Panc1 (cell line): Measurements from ENCODE around the gene AMN. TPM values are rescaled to one million over a fixed set of nuclear protein-coding genes. Genes with fewer than 3 reads are reported as not detected.

ENCODE experiments used
- ATAC-seq: fragments of 200-7000 bp; cut with Tn5 transposase; 2 replicates; pipeline ENCODE4 v1.9.1; 2020; ENCODE audit warnings: mild to moderate bottlenecking, moderate library complexity
- BruUV-seq: library from RNA; stranded (reverse); fragments of 400-500 nt; replicated peaks from 2 replicates; lab custom pipeline; 2021; lab: Mats Ljungman, UMichigan
- CTCF ChIA-PET: fragments of 300-600 bp; sonication (Branson Sonifier 250); formaldehyde crosslinking; loops from one replicate; lab custom pipeline; 2022; ENCODE audit warnings: antibody characterized with exemption; lab: Charles Lee
- POLR2A ChIA-PET: fragments of 300-600 bp; sonication (Branson Sonifier 250); formaldehyde crosslinking; loops from one replicate; lab custom pipeline; 2022; ENCODE audit warnings: antibody characterized with exemption; lab: Charles Lee
- DNase-seq: peaks from one replicate; pipeline ENCODE4 v3.0.0-alpha.2; 2010; ENCODE audit warnings: low read depth, low spot score
- H3K27ac ChIP-seq: 2 replicates; pipeline ENCODE4 v1.5.1; 2011; ENCODE audit warnings: mild to moderate bottlenecking, low read length, inconsistent platforms
- H3K27me3 ChIP-seq: fragments of 200-500 bp; sonication (Bioruptor generic); 2 replicates; pipeline ENCODE4 v1.6.0; 2014; ENCODE audit warnings: low read length, inconsistent platforms; ENCODE audit not compliant: control insufficient read depth, insufficient read depth
- H3K36me3 ChIP-seq: fragments of 200-500 bp; sonication (Bioruptor generic); 2 replicates; pipeline ENCODE4 v1.5.1; 2014; ENCODE audit warnings: inconsistent platforms, mild to moderate bottlenecking, low read length, moderate library complexity; ENCODE audit not compliant: control insufficient read depth, insufficient read depth
- H3K4me1 ChIP-seq: 2 replicates; pipeline ENCODE4 v1.5.1; 2011; ENCODE audit warnings: inconsistent platforms, mild to moderate bottlenecking, low read length, moderate library complexity; ENCODE audit not compliant: control insufficient read depth, insufficient read depth
- H3K4me3 ChIP-seq, 2 experiments: 2 replicates each; pipeline ENCODE4 v1.5.1; 2011 to 2012; ENCODE audit warnings: low read depth in 2 of 2, low read length in 2 of 2, mild to moderate bottlenecking in 2 of 2, inconsistent platforms in 1 of 2, moderate library complexity in 1 of 2
- H3K9me3 ChIP-seq: fragments of 200-500 bp; sonication (Bioruptor generic); 2 replicates; pipeline ENCODE4 v1.5.1; 2014; ENCODE audit warnings: low read depth, mild to moderate bottlenecking, inconsistent platforms, low read length, moderate library complexity; ENCODE audit not compliant: control insufficient read depth, insufficient read depth
- POLR2AphosphoS5 ChIP-seq: IDR thresholded peaks from 2 replicates; pipeline ENCODE4 v1.6.1; 2012; ENCODE audit warnings: mild to moderate bottlenecking, low read depth, low read length, moderate library complexity
- SIN3A ChIP-seq: IDR thresholded peaks from 2 replicates; pipeline ENCODE4 v1.6.1; 2012; ENCODE audit warnings: low read depth, mild to moderate bottlenecking, low read length, moderate library complexity, borderline replicate concordance; ENCODE audit not compliant: insufficient read depth
- TCF7L2 ChIP-seq: IDR thresholded peaks from 2 replicates; pipeline ENCODE4 v1.6.1; 2011; ENCODE audit warnings: mild to moderate bottlenecking, low read depth, low read length, inconsistent platforms
- in situ Hi-C: cut with HindIII; loops from 2 replicates; pipeline ENCODE4 v1.10.0; 2016; ENCODE audit warnings: low sequenced_read_pairs, low pct_unique_long_range_greater_than_20kb
- intact Hi-C: fragments of 100-400 bp; cut with micrococcal nuclease; formaldehyde crosslinking; loops from one replicate; pipeline ENCODE4 v1.10.0; 2022; ENCODE audit not compliant: unreplicated experiment
- total RNA-seq: library from RNA; stranded (reverse); gene quantifications from one replicate; pipeline ENCODE4 v1.2.1, GENCODE V29; 2021; ENCODE audit not compliant: unreplicated experiment
- TF ChIP-seq, protein P1 (sequence below), 2 experiments: IDR thresholded peaks; 2 replicates each; pipeline ENCODE4 v1.6.1; 2011 to 2012; ENCODE audit warnings: low read depth in 2 of 2, control low read depth in 1 of 2, low read length in 1 of 2, mild to moderate bottlenecking in 1 of 2, moderate library complexity in 1 of 2; ENCODE audit not compliant: insufficient read depth in 1 of 2
- TF ChIP-seq, protein P2 (sequence below): fragments of 450-650 bp; IDR thresholded peaks from 2 replicates; pipeline ENCODE4 v1.5.1; 2017; ENCODE audit warnings: mild to moderate bottlenecking

Gene AMN
- total RNA-seq, 1 experiment from 2014 or later = 0.44 TPM

DNA sequence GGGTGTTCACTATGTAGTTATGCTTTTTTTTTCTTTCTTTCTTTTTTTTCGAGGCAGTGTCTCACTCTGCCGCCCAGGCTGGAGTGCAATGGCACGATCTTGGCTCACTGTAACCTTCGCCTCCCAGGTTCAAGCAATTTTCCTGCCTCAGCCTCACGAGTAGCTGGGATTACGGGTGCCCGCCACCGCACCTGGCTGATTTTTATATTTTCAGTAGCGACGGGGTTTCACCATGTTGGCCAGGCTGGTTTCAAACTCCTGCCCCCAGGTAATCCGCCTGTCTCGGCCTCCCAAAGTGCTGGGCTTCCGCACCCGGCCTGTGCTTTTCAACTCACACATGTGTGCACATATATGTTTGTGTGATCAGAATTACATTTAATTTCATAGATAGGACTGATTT, 38.9 kb upstream of the AMN start:
- no peaks in the 10 kb centered on the region for H3K4me1 ChIP-seq
- H3K27ac ChIP-seq = no peak overlapping the region
- H3K27me3 ChIP-seq = no peaks in the 10 kb centered on the region
- ATAC-seq (no peak), DNase-seq (no peak)
- intact Hi-C loops (no loop called here), in situ Hi-C loops (no loop called here)
- no peaks in the 10 kb centered on the region for H3K9me3 ChIP-seq
- no TSS peak for BruUV-seq
- POLR2A ChIA-PET = no interaction called here
- TF ChIP-seq, protein P1, sequence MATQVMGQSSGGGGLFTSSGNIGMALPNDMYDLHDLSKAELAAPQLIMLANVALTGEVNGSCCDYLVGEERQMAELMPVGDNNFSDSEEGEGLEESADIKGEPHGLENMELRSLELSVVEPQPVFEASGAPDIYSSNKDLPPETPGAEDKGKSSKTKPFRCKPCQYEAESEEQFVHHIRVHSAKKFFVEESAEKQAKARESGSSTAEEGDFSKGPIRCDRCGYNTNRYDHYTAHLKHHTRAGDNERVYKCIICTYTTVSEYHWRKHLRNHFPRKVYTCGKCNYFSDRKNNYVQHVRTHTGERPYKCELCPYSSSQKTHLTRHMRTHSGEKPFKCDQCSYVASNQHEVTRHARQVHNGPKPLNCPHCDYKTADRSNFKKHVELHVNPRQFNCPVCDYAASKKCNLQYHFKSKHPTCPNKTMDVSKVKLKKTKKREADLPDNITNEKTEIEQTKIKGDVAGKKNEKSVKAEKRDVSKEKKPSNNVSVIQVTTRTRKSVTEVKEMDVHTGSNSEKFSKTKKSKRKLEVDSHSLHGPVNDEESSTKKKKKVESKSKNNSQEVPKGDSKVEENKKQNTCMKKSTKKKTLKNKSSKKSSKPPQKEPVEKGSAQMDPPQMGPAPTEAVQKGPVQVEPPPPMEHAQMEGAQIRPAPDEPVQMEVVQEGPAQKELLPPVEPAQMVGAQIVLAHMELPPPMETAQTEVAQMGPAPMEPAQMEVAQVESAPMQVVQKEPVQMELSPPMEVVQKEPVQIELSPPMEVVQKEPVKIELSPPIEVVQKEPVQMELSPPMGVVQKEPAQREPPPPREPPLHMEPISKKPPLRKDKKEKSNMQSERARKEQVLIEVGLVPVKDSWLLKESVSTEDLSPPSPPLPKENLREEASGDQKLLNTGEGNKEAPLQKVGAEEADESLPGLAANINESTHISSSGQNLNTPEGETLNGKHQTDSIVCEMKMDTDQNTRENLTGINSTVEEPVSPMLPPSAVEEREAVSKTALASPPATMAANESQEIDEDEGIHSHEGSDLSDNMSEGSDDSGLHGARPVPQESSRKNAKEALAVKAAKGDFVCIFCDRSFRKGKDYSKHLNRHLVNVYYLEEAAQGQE (IDR thresholded peaks at IDR 0.05; ENCODE audit: insufficient read depth in 1 of 2, low read depth in 2 of 2, low read length in 1 of 2) = no peak
- no peak for TF ChIP-seq TCF7L2
- no peak for TF ChIP-seq POLR2AphosphoS5
- TF ChIP-seq, protein P2, sequence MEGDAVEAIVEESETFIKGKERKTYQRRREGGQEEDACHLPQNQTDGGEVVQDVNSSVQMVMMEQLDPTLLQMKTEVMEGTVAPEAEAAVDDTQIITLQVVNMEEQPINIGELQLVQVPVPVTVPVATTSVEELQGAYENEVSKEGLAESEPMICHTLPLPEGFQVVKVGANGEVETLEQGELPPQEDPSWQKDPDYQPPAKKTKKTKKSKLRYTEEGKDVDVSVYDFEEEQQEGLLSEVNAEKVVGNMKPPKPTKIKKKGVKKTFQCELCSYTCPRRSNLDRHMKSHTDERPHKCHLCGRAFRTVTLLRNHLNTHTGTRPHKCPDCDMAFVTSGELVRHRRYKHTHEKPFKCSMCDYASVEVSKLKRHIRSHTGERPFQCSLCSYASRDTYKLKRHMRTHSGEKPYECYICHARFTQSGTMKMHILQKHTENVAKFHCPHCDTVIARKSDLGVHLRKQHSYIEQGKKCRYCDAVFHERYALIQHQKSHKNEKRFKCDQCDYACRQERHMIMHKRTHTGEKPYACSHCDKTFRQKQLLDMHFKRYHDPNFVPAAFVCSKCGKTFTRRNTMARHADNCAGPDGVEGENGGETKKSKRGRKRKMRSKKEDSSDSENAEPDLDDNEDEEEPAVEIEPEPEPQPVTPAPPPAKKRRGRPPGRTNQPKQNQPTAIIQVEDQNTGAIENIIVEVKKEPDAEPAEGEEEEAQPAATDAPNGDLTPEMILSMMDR = no peak
- no peak for TF ChIP-seq SIN3A
- H3K4me3 ChIP-seq = no peak overlapping the region
- CTCF ChIA-PET = no interaction called here
- no peaks in the 10 kb centered on the region; the same call in none of the 2 replicates for H3K36me3 ChIP-seq

DNA sequence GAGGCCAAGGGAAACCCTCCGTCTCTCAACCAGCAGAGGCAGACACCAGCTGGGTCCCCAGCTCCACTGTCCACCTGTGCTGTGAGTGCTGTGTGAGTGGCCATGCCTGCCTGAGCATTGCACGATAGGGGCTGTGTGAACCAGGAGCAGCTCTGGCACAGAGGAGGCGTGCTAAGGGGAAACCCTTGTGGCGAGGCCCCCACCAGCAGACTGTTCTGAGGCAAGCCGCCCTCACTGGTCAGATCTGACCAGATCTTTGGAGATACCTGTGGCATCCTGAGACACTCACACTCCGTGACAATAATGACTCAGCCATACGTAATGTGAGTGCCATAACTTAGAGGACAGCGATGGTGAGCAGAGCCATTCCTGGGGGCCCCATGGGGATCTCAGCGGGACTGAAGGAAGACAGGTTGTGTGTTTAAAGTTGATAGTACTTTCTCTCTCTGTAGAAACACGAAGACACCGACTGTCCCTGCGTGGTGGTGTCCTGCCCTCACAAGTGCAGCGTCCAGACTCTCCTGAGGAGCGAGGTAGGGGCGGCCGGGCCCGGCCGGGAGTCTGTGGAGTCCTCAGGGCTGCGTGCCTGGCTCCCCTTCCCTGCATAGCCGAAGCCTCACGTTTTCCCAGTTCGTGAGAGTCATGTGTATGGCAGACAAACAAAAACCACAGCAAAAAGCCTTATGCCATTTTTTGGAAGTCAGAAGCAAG, 36.6 kb upstream of the AMN start:
- no TSS peak for BruUV-seq
- Histone ChIP-seq H3K9me3 (no peaks in the 10 kb centered on the region), H3K27ac (no peak overlapping the region), H3K4me1 (no peaks in the 10 kb centered on the region), H3K27me3 (no peaks in the 10 kb centered on the region), H3K36me3 (no peaks in the 10 kb centered on the region; the same call in none of the 2 replicates), H3K4me3 (no peak overlapping the region)
- intact Hi-C loops (no loop called here), in situ Hi-C loops (no loop called here)
- POLR2A ChIA-PET = no interaction called here
- CTCF ChIA-PET = no interaction called here
- no peak for ATAC-seq
- no peak for TF ChIP-seq POLR2AphosphoS5
- TF ChIP-seq, protein P1 (IDR thresholded peaks at IDR 0.05; ENCODE audit: insufficient read depth in 1 of 2, low read depth in 2 of 2, low read length in 1 of 2) = no peak
- no peak for DNase-seq
